GM19240 (cell line): ENCODE measurements around the gene PIN1.

Experiments
- DNase-seq: peaks from one replicate; pipeline ENCODE4 v3.0.0; 2011; ENCODE audit warnings: low spot score; ENCODE audit not compliant: insufficient read length

The PIN1 gene

GRCh38 chr19:9885077-9885552 lies 50.0 kb downstream of the PIN1 start:
- DNase-seq = no peak

GRCh38 chr19:9891609-9892373 lies 56.7 kb downstream of the PIN1 start:
- no peak for DNase-seq
